Occipital lobe (tissue), 2 donors: ENCODE results near the gene EEFSEC. TPM values are rescaled to one million over a fixed set of nuclear protein-coding genes. Genes with fewer than 3 reads are reported as not detected.

Experiments used
- DNase-seq: peaks from one replicate; lab custom pipeline; 2025; lab: John Stamatoyannopoulos, UW
- total RNA-seq: library from RNA; depleted of rRNA; stranded (reverse); fragments of >200 nt; gene quantifications from one replicate; pipeline ENCODE4 v1.2.3, GENCODE V29; 2014

Gene EEFSEC, protein sequence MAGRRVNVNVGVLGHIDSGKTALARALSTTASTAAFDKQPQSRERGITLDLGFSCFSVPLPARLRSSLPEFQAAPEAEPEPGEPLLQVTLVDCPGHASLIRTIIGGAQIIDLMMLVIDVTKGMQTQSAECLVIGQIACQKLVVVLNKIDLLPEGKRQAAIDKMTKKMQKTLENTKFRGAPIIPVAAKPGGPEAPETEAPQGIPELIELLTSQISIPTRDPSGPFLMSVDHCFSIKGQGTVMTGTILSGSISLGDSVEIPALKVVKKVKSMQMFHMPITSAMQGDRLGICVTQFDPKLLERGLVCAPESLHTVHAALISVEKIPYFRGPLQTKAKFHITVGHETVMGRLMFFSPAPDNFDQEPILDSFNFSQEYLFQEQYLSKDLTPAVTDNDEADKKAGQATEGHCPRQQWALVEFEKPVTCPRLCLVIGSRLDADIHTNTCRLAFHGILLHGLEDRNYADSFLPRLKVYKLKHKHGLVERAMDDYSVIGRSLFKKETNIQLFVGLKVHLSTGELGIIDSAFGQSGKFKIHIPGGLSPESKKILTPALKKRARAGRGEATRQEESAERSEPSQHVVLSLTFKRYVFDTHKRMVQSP
- total RNA-seq: 5.1 TPM

DNA sequence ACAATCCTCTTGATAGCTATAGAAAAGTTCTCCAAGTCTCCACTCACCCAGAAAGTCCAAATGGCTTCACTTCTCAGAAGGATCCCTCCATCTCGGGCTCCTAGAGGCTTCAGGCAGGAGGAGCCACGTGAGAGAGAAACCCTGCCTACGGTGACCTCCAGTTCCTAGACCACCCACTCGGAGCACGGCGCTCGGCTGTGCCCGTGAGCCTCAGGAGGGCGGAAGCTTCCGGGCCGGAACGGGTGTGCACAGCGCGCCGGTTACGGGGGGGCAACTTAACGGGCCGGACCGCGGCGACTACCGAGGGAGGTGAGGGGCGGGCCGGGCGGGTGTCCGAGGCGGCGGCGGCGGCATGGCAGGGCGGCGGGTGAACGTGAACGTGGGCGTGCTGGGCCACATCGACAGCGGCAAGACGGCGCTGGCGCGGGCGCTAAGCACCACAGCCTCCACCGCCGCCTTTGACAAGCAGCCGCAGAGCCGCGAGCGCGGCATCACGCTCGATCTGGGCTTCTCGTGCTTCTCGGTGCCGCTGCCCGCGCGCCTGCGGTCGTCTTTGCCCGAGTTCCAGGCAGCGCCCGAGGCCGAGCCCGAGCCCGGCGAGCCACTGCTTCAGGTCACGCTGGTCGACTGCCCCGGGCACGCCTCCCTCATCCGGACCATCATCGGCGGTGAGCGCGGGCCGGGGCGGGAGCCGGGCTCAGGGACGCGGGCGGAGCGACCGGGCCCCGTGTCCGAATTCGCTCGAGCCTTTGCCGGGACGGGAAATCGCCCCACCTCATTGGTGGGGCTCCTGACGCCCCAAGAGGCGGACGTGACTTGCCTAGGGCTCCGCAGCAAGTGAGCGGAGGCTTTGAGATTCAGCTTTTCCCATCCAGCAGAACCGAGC, at the start of gene EEFSEC:
Gene EEFSEC (plus strand): TSS at position 326 of the 886 bp plus-strand sequence. CDS start 27 bp downstream, at position 353.
- peak; percentile 80 for DNase-seq

DNA sequence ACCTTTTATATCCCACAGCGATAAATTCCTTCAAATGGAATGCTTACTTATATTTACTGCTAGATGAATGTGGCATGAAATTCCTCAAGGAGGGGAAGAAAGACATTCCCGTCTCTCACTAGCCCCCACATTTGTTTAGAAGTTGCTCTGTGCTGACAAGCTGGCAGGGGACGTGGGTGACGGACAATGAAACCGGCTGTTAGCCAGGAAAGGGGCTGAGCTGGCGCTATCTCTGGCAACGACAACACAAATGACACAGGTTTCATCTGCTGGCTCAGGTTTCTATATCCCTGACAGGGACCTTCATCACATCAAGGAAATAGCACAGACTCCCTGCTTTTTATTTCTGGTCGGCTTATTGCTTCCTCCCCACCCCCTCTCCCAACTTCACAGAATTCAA, 45.4 kb upstream of the EEFSEC start:
- DNase-seq: no peak

GRCh38 chr3:128111147-128111546, 42.1 kb upstream of the EEFSEC start:
- DNase-seq: no peak

DNA sequence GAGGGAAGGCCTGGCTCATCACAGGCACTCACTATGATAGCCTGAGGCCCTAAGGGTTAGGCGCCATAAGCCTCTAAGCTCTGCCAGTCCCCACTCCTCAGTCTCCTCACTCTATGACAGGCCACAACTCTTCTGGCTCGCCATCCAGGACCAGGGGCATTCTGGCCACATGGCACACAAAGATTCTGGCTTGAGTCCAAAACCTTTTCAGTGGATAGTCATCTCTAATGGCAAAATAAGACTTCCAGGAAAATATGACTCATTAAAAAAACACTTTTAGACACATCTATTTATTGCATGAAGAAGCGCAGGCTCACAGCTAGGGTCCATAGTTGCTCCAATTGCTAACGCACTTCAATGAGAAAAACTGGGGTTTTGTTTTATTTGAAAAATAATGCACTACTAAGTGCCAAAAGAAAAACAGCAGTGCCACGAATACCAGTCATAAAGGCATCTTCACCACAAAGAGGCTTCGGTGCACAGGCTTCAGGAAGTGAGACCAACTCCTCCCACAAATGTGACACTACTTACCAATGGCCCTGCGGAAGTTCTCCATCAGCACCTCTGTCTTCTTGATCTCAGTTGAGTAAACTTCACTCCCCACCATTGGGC, 40.8 kb upstream of the EEFSEC start:
- DNase-seq: no peak

DNA sequence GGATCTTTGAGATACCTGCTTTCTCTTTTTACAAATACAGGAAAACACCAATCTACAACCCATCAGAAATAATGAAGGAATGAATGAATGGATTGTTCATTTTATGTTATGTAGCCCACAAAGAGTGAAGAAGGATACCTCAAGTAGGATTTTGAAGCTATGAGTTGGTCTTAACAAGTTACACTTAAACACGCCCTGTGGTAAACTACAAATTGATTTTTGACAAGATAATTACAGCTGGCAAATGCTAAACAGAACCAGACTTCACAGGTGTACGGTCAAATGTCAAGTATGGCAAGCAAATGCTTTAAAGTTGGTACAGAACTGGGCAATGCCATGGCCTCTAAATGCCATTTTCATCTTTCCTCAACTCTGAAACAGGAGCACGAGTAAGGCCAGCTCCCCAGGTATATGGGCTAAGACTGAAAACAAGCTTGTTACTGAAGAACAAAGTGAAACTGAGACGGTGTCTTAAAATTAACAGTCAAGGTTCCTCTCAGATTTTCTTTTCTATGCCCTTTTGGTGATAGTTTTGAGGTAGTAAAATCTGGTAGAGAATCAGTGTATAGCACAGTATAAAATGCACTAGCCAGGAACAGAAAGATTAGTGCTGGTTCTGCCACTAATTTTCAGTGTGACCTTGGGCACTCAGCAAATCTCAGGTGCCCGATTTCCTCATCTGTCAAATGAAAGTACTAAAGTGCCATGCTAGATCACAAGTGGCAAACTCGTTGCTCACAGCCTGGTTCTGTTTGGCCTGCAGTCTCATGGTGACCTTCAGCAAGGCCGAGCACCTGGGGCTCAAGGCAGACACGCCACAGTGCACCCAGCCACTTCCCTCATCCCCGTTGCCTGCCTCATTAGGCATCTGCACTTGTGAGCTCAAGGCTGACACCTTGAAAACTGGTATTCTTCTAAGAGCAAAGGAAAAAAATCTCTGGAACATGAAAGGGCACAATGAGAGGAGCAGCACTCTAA, 39.2 kb upstream of the EEFSEC start:
- no peak for DNase-seq

DNA sequence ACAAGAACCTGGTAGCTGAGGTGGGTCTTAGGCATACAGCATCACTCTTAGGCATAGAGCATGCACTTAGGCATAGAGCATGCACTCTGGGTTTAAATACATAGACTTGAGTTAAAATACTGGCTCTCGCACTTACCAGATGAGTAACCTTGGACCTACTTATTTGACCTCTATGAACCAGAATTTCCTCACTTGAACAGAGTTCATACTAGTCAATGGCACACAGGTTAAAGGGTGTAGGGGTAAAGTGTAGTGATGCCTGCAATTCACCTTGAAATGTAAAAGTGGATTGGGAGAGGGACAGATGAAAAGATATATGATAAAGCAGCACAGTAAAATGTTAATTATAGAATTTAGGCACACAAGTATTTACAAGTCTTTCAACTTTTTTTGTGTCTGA, 31.3 kb upstream of the EEFSEC start:
- DNase-seq: no peak

DNA sequence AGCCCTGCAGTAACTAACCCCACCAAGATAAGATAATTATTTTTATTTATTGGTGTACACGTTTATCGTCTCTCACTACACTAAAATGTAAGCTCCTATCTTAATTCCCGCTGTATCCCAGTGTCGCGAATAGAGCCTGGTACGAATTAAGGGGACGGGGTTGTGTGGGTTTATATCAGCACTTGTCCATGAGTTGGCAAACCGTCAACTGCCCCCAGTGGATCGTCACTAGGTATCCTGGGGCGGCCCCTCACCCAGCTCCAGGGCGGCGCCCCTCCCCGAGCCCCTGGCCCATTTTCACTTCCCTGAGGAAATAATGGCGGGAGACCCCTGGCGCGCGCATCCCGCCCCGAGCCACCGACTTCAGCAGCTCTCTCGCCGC, 30.1 kb upstream of the EEFSEC start:
- DNase-seq: no peak

DNA sequence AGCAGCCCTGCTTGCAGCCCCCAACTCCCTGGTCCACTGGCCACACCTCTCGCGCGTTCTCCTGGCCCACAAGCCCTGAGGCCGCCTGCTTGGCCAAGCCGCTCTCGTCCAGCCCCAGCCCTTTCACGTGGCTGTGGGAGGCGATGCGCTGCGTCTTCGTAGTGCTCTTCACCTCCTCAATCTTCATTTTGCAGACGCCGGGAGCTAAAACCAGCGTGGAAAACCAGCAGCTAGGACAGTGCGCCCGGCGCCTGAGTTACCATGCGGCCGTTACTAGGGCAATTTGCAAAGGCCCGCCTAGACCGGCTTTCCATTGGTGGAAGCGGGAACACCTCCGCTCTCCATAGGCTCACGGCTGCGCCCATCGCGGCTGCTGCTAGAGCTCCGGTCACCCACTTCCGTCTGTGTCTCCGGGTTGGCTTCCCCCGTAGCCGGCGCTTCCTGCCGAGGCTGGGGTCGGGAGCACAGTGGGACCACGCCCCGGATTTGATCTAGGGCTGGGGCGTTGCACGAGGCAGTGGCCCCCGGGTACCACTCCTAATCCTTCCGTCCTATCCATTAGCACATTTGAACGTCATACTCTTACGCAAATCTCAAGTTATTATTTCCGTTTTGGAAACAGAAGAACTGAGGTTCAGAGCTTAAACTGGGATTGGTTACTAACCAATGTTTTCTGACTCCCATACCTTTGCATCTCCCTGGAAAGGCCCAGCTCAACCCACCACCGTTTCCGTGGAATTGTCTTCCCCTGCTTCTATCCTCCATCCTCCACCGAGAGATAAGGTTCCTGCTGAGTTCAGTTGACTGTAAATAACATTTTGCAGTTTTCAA, 29.5 kb upstream of the EEFSEC start, which contains the start of gene RUVBL1:
Gene RUVBL1 (minus strand): TSS at position 275 of the 831 bp plus-strand sequence. CDS start 88 bp downstream, at position 187.
- peak; percentile 97 for DNase-seq

DNA sequence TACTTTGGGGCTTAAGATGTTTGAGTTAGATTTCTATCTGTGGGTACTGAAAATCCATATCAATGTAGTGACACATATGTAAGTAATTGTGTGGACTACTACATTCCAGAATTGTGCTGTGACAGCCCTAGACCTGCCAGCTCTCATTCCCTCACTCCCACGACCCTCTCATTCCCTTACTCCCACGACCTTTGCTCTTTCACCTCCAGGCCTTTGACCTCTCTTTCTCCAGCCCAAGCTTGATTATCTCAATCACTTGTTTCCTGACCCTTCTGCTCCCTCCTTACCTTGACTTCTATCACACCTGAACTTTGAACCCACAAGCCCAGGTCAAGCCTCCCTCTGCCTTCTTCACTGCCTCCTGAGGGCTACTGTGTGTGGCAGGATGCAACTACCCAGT, 26.0 kb upstream of the EEFSEC start:
- DNase-seq: no peak

DNA sequence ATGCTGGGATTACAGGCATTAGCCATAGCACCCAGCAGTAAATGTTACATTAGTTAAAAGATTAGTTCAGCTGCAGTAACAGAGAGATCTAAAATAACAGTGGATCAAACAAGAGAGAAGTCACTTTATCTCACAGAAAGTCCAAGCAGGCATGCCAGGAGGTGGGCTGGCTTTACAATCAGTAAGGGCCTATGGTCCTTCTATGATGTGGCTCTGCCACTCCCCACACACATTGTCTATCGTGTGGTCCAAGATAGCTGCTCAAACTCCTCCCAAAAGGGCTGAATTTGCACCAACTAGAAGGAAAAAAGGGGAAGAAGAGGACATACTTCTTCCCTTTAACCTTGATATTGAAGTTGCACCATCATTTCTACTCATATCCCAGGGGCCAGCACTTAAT, 25.0 kb upstream of the EEFSEC start:
- DNase-seq: no peak

DNA sequence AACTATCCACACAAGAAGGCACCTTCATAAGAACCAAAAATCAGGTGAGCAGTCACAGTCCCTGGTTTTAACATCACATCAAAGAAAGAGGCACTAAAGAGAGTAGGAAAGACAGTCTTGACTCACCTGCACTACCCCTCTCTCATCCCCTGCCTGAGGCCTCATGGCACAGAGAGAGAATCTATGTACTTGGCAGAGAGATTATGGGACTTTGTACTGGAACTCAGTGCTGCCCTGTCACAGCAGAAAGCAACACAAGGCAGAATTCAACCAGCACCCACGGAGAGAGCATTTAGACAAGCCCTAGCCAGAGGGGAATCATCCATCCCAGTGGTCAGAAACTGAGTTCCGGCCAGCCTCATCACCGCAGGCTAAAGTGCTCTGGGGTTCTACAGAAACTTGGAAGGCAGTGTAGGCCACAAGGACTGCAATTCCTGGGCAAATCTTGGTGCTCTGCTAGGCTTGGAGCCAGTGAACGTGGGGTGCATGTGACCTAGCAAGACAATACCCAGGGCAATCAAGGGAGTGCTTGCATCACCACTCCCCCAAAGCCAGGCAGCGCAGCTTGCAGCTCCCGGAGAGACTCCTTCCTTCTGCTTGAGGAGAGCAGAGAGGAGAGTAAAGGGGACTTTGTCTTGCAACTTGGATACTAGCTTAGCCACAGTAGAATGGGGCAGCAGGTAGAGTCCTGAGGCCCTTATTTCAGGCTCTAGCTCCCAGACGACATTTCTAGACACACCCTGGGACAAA, 21.2 kb upstream of the EEFSEC start:
- DNase-seq: no peak

DNA sequence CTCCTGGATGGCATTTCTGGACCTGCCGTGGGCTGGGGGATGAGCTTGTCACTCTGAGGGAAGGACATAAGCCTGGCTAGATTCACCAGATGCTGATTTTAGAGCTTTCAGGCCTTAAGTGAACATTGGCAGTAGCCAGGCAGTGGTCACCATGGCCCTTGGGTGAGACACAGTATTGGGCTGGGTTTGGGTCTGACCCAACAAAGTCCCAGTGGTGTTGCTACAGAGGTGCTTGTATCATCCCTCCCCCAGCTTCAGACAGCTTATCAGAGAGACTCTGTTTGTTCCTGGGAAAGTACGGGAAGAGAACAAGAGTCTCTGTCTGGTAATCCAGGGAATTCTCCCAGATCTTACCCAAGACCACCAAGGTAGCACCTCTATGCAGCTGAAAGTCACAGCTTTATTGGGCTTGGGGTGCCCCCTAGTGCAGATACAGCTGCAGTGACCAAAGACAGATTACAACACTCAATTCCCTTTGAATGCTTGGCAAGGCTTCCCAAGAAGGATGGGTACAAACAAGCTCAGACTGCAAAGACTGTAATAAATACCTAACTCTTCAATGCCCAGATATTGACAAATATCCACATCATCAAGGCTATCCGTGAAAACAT, 19.9 kb upstream of the EEFSEC start:
- no peak for DNase-seq

DNA sequence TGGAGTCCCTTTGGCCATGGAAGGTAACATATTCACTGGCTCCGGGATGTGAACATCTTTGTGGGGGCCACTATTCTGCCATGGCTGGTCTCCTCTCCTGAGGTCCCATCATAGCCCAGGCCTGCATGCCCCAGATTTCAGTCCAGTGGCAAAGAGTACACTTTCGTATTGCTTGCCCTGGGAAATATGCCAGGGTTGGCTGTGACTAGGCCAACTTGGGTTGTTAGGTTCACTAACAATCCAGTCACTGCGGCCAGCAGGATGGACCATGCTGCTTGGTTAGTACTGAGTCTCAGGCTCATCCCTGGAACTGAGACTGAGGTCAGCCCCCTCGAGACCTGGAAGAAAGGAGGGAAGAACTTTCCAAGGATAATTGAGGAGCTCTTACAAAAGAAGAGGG, 9.8 kb upstream of the EEFSEC start:
- no peak for DNase-seq

- DNase-seq: no peak
Observed at GRCh38 chr3:128144512-128145187, 8.6 kb upstream of the EEFSEC start.

DNA sequence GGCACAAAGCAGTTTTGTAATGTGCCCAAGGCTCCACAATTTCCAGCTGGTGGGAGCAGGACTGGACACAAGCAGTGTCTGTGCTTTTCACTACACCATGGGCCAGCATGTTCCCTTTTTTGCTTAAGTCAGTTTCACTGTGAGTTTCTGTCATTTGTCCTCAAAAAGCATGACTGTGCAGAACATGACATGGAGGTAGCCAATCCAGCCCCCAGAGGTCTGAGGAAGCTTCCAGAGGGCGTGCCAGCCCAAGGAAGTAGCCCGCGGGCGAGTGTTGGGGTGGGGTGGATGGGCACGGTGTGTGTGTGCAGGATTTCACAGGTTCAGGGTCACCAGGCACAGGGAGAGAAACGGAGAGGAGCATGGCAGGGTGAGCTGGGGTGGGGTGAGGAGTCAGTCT, 8.0 kb upstream of the EEFSEC start:
- no peak for DNase-seq

DNA sequence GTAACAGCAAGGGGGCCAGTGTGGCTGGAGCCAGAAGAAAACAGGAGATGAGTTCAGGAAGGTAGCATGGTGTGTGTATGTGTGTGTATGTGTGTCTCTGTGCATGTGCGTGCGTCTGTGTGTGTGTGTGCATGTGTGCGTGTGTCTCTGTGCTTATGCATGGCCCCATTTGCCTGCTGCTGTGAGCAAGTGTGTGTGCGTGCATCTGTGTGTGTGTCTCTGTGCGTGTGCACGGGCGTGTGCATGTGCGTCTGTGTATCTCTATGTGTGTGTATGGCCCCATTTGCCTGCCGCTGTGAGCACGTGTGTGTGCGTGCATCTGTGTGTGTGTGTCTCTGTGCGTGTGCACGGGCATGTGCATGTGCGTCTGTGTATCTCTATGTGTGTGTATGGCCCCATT, 7.1 kb upstream of the EEFSEC start:
- no peak for DNase-seq

DNA sequence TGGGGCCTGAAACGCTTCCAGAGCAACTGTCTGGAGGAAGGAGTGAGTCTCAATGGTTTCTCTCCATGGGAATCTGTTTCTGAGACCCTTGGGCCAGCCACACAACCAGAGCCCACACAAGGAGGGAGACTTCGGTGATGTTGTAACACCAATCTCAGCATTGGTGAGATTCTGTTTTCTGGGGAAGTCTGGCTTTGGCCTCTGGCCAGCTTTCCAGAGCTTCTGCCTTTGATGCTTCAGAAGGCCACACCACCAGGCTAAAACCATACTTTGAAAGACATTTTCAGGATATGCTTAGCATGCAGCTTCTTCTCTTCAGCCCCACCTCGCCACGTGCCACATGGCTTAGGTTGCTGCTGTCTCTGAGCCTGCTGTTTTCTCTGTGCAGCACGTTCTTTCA, 3.6 kb upstream of the EEFSEC start:
- DNase-seq: no peak

GRCh38 chr3:128151758-128152274, 1.5 kb upstream of the EEFSEC start:
- DNase-seq: no peak
